Chondrocyte (in vitro differentiated cells): ENCODE measurements around the gene AKR7A3. TPM values are rescaled to one million over a fixed set of nuclear protein-coding genes. Genes with fewer than 3 reads are reported as not detected.
"Not testable (repeated sequence)": the region's sequence is repeated elsewhere in the genome, so short reads cannot be mapped to it uniquely, and the experiment has no call there.

Experiments
- DNase-seq: peaks from one replicate; pipeline ENCODE4 v3.0.0; 2021; ENCODE audit warnings: mixed read lengths, low spot score
- H3K27ac Mint-ChIP-seq: one replicate; pipeline ENCODE4 v1.8.0; 2021; ENCODE audit warnings: mild to moderate bottlenecking, moderate library complexity, mixed read lengths; ENCODE audit not compliant: unreplicated experiment
- H3K27me3 Mint-ChIP-seq: 2 replicates; pipeline ENCODE4 v1.8.0; 2021; ENCODE audit warnings: low read depth, mixed read lengths
- H3K36me3 Mint-ChIP-seq: 2 replicates; pipeline ENCODE4 v1.8.0; 2021; ENCODE audit warnings: low read depth, mixed read lengths
- H3K4me1 Mint-ChIP-seq: 2 replicates; pipeline ENCODE4 v1.8.0; 2021; ENCODE audit warnings: low read depth, mild to moderate bottlenecking, mixed read lengths
- H3K4me3 Mint-ChIP-seq: one replicate; pipeline ENCODE4 v1.8.0; 2021; ENCODE audit warnings: mild to moderate bottlenecking, moderate library complexity, mixed read lengths; ENCODE audit not compliant: unreplicated experiment
- H3K9me3 Mint-ChIP-seq: 2 replicates; pipeline ENCODE4 v1.8.0; 2021; ENCODE audit warnings: low read depth, mixed read lengths
- total RNA-seq: library from RNA; stranded (reverse); gene quantifications from 3 replicates; pipeline ENCODE4 v1.2.1, GENCODE V29; 2021
- TF ChIP-seq, protein P1 (sequence below): fragments of 200-600 bp; sonication (generic); IDR thresholded peaks from 2 replicates; pipeline ENCODE4 v1.5.0; 2021; ENCODE audit warnings: antibody characterized with exemption, mild to moderate bottlenecking, moderate library complexity

Gene AKR7A3
- total RNA-seq, 1 donor from 2014 or later: 0.45 TPM

DNA sequence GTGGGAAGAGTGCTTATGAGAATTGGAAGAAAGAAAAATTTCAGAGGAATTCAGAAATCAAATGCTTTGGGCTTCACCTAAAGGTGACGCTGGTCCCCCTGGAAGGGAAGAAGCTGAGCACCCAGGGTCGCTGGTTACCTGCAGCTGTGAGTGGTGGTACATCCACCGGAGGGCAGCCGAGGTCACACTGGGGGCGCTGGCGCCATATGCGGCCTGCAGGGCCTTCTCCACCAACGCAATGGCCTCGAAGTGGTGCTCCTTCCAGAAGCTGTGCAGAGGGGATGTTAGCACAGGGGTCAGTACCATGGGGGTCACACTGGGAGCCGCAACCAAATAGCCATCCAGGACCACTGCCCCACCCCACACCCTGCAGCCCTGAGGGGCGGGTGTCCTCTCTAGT is 17.3 kb upstream of the AKR7A3 start:
- H3K4me3 Mint-ChIP-seq: no peak overlapping the region
- no peaks in the 10 kb centered on the region for H3K27me3 Mint-ChIP-seq
- TF ChIP-seq, protein P1, sequence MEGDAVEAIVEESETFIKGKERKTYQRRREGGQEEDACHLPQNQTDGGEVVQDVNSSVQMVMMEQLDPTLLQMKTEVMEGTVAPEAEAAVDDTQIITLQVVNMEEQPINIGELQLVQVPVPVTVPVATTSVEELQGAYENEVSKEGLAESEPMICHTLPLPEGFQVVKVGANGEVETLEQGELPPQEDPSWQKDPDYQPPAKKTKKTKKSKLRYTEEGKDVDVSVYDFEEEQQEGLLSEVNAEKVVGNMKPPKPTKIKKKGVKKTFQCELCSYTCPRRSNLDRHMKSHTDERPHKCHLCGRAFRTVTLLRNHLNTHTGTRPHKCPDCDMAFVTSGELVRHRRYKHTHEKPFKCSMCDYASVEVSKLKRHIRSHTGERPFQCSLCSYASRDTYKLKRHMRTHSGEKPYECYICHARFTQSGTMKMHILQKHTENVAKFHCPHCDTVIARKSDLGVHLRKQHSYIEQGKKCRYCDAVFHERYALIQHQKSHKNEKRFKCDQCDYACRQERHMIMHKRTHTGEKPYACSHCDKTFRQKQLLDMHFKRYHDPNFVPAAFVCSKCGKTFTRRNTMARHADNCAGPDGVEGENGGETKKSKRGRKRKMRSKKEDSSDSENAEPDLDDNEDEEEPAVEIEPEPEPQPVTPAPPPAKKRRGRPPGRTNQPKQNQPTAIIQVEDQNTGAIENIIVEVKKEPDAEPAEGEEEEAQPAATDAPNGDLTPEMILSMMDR: no peak
- peaks cover 20% of the 10 kb centered on the region for H3K4me1 Mint-ChIP-seq
- peaks cover 35% of the 10 kb centered on the region for H3K36me3 Mint-ChIP-seq
- no peak for DNase-seq
- H3K9me3 Mint-ChIP-seq: no peaks in the 10 kb centered on the region
- H3K27ac Mint-ChIP-seq: no peak overlapping the region

GRCh38 chr1:19304081-19304480 is 15.5 kb upstream of the AKR7A3 start:
- not testable (repeated sequence) for H3K9me3 Mint-ChIP-seq, H3K4me3 Mint-ChIP-seq, H3K27ac Mint-ChIP-seq, H3K27me3 Mint-ChIP-seq, H3K4me1 Mint-ChIP-seq
- DNase-seq: peak; percentile 25
- H3K36me3 Mint-ChIP-seq: peaks cover 35% of the 10 kb centered on the region

- Mint-ChIP-seq H3K4me3 (no peak overlapping the region), H3K36me3 (peaks cover 26% of the 10 kb centered on the region), H3K27ac (no peak overlapping the region), H3K9me3 (peaks cover 5% of the 10 kb centered on the region), H3K4me1 (no peaks in the 10 kb centered on the region), H3K27me3 (no peaks in the 10 kb centered on the region)
- TF ChIP-seq, protein P1: no peak
- no peak for DNase-seq
Measured at GRCh38 chr1:19300211-19300610, 11.6 kb upstream of the AKR7A3 start.

- TF ChIP-seq, protein P1: no peak
- Mint-ChIP-seq H3K9me3 (peaks cover 18% of the 10 kb centered on the region), H3K4me3 (no peak overlapping the region), H3K36me3 (peaks cover 12% of the 10 kb centered on the region), H3K27ac (no peak overlapping the region), H3K4me1 (no peaks in the 10 kb centered on the region), H3K27me3 (no peaks in the 10 kb centered on the region)
- DNase-seq: no peak
Measured at GRCh38 chr1:19294638-19295037, 6.1 kb upstream of the AKR7A3 start.

- TF ChIP-seq, protein P1: no peak
- no peak for DNase-seq
- Mint-ChIP-seq H3K27ac (no peak overlapping the region), H3K4me1 (no peaks in the 10 kb centered on the region), H3K27me3 (no peaks in the 10 kb centered on the region), H3K9me3 (peaks cover 4% of the 10 kb centered on the region), H3K4me3 (peak overlapping the region; percentile 49), H3K36me3 (peaks cover 4% of the 10 kb centered on the region)
Measured at GRCh38 chr1:19289244-19289643, 674 bp upstream of the AKR7A3 start.

DNA sequence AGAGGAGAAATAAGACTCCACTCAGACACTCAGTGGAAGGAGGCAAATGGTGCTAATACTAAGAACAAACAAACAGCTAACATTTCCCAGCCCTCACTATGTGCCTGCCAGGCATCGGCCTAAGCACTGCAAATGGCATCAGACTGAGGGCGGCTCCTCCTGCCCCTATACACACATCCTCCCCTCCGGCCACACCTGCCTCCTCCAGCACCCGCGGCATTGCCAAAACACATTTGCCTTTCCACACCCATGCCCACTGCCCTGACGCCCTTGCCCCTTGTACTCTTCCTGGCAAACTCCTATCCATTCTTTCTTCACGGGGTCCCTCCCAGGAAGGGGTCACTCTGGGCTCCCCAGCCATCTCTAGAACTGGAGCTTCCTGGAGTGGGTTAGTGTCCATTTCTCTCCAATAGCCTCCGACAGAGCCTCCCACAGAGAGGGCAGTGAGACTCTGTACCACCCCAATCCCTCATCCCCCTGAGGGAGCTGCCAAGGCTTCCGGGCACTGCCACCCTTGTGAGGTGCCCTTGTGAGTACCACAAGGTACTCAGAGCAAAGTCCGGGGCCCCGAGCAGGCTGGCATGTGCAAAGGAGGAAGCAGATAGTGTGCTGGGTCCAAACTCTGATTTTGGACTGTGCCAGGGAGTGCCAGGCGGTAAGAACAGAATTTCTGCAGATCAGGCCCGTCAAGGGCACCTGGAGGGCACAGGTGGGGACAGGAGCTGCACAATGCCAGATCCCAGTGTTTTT is 959 bp downstream of the AKR7A3 start:
- Mint-ChIP-seq H3K27me3 (no peaks in the 10 kb centered on the region), H3K4me1 (no peaks in the 10 kb centered on the region), H3K4me3 (peak overlapping the region; percentile 15), H3K36me3 (peaks cover 5% of the 10 kb centered on the region), H3K9me3 (no peaks in the 10 kb centered on the region), H3K27ac (no peak overlapping the region)
- no peak for DNase-seq
- TF ChIP-seq, protein P1: no peak

DNA sequence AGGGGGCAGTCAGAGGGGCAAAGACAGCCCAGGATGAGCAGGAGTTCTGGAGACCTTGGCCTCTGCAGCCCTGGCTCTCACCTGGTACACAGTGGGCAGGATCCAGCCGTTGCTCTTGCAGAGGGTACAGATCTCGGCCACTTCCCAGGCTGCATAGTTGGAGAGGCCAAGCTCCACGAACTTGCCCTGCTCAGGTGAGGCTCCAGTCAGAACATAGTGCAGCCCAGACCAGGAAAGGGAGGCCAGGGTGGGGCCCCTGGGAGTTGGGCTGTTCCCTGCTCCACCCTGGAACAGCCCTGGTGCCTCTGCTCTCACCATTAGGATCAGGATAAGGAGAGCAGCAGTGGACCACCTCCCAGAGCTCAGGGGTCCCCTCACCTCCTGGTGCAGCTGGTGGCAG is 2.8 kb downstream of the AKR7A3 start:
- not testable (repeated sequence) for DNase-seq, H3K27me3 Mint-ChIP-seq, H3K9me3 Mint-ChIP-seq, H3K36me3 Mint-ChIP-seq, H3K27ac Mint-ChIP-seq, H3K4me1 Mint-ChIP-seq, H3K4me3 Mint-ChIP-seq

GRCh38 chr1:19285366-19285765 is 3.2 kb downstream of the AKR7A3 start:
- not testable (repeated sequence) for H3K36me3 Mint-ChIP-seq, H3K27me3 Mint-ChIP-seq, DNase-seq, H3K4me3 Mint-ChIP-seq, H3K27ac Mint-ChIP-seq, H3K4me1 Mint-ChIP-seq, H3K9me3 Mint-ChIP-seq
